ENCODE measurements around the gene SOX8. TPM values are rescaled to one million over a fixed set of nuclear protein-coding genes. Genes with fewer than 3 reads are reported as not detected.

SOX8 gene
- total RNA-seq, 1 experiment from 2014 or later: 1.4 TPM

DNA sequence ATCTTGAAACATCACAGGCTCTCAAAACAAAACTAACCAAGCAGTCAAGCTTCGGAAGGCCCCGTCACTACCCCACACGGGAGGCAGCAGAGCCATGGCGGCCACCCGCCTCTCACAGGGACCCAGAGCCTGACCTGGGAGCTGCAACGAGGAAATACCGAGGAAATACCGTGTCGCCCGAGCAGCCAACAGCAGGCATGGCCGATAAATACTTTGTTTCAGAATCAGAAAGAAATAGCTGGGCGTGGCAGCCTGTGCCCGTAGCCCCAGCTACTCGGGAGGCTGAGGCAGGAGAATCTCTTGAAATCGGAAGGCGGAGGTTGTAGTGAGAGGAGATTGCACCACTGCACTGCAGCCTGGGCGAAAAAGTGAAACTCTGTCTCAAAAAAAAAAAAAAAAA, 17.7 kb upstream of the SOX8 start:
- H3K9me3 ChIP-seq (ENCODE audit: low read depth, low read length, poor library complexity, severe bottlenecking): peaks cover 5% of the 10 kb centered on the region
- TF ChIP-seq, protein P1, sequence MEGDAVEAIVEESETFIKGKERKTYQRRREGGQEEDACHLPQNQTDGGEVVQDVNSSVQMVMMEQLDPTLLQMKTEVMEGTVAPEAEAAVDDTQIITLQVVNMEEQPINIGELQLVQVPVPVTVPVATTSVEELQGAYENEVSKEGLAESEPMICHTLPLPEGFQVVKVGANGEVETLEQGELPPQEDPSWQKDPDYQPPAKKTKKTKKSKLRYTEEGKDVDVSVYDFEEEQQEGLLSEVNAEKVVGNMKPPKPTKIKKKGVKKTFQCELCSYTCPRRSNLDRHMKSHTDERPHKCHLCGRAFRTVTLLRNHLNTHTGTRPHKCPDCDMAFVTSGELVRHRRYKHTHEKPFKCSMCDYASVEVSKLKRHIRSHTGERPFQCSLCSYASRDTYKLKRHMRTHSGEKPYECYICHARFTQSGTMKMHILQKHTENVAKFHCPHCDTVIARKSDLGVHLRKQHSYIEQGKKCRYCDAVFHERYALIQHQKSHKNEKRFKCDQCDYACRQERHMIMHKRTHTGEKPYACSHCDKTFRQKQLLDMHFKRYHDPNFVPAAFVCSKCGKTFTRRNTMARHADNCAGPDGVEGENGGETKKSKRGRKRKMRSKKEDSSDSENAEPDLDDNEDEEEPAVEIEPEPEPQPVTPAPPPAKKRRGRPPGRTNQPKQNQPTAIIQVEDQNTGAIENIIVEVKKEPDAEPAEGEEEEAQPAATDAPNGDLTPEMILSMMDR (conservative IDR thresholded peaks at IDR 0.05; ENCODE audit: low read depth, low read length): no peak
- no peak for TF ChIP-seq EZH2 (IDR thresholded peaks at IDR 0.05; ENCODE audit: borderline replicate concordance, low read depth, low read length, poor library complexity, severe bottlenecking)
- H3K4me3 ChIP-seq (ENCODE audit: low read depth, low read length, poor library complexity, severe bottlenecking): no peak overlapping the region
- no TSS peak for BruUV-seq (replicated peaks)
- no peak overlapping the region for H3K27ac ChIP-seq (ENCODE audit: low read depth, low read length, poor library complexity, severe bottlenecking)
- H3K4me1 ChIP-seq (ENCODE audit: insufficient read depth, low read length, poor library complexity, severe bottlenecking): peaks cover under 1% of the 10 kb centered on the region
- H3K27me3 ChIP-seq (replicated peaks; ENCODE audit: insufficient read depth, low read depth, low read length, poor library complexity): no peaks in the 10 kb centered on the region
- ChIA-PET POLR2A (ENCODE audit: low non-redundant PET) (no interaction called here), CTCF (interaction anchor here (0.7 kb wide), 2 partner anchors 86 to 93 kb away, joined by 3 to 11 read pairs; no protein-coding TSS in a partner anchor)
- peaks cover 6% of the 10 kb centered on the region for H3K36me3 ChIP-seq (ENCODE audit: insufficient read depth, low read length, poor library complexity, severe bottlenecking)
- intact Hi-C loops (cut with micrococcal nuclease; ENCODE audit: unreplicated experiment): no loop called here
- no peak for DNase-seq (ENCODE audit: low spot score)

GRCh38 chr16:964356-965035, 17.1 kb upstream of the SOX8 start:
- H3K4me3 ChIP-seq (ENCODE audit: low read depth, low read length, poor library complexity, severe bottlenecking): no peak overlapping the region
- no peak for DNase-seq (ENCODE audit: low spot score)
- peaks cover 5% of the 10 kb centered on the region for H3K9me3 ChIP-seq (ENCODE audit: low read depth, low read length, poor library complexity, severe bottlenecking)
- H3K36me3 ChIP-seq (ENCODE audit: insufficient read depth, low read length, poor library complexity, severe bottlenecking): peaks cover 6% of the 10 kb centered on the region
- no TSS peak for BruUV-seq (replicated peaks)
- no peaks in the 10 kb centered on the region for H3K27me3 ChIP-seq (replicated peaks; ENCODE audit: insufficient read depth, low read depth, low read length, poor library complexity)
- CTCF ChIA-PET: interaction anchor here (0.7 kb wide), 2 partner anchors 86 to 93 kb away, joined by 3 to 11 read pairs; no protein-coding TSS in a partner anchor
- no peak for TF ChIP-seq EZH2 (IDR thresholded peaks at IDR 0.05; ENCODE audit: borderline replicate concordance, low read depth, low read length, poor library complexity, severe bottlenecking)
- TF ChIP-seq, protein P1 (conservative IDR thresholded peaks at IDR 0.05; ENCODE audit: low read depth, low read length): no peak
- POLR2A ChIA-PET (ENCODE audit: low non-redundant PET): no interaction called here
- intact Hi-C loops (cut with micrococcal nuclease; ENCODE audit: unreplicated experiment): no loop called here
- H3K4me1 ChIP-seq (ENCODE audit: insufficient read depth, low read length, poor library complexity, severe bottlenecking): peaks cover 6% of the 10 kb centered on the region
- no peak overlapping the region for H3K27ac ChIP-seq (ENCODE audit: low read depth, low read length, poor library complexity, severe bottlenecking)

- intact Hi-C loops (cut with micrococcal nuclease; ENCODE audit: unreplicated experiment): no loop called here
- DNase-seq (ENCODE audit: low spot score): no peak
- Histone ChIP-seq H3K36me3 (ENCODE audit: insufficient read depth, low read length, poor library complexity, severe bottlenecking) (peaks cover 6% of the 10 kb centered on the region), H3K9me3 (ENCODE audit: low read depth, low read length, poor library complexity, severe bottlenecking) (peaks cover 5% of the 10 kb centered on the region), H3K27ac (ENCODE audit: low read depth, low read length, poor library complexity, severe bottlenecking) (no peak overlapping the region), H3K4me3 (ENCODE audit: low read depth, low read length, poor library complexity, severe bottlenecking) (no peak overlapping the region), H3K4me1 (ENCODE audit: insufficient read depth, low read length, poor library complexity, severe bottlenecking) (peaks cover 11% of the 10 kb centered on the region), H3K27me3 (replicated peaks; ENCODE audit: insufficient read depth, low read depth, low read length, poor library complexity) (no peaks in the 10 kb centered on the region)
- no TSS peak for BruUV-seq (replicated peaks)
- POLR2A ChIA-PET (ENCODE audit: low non-redundant PET): no interaction called here
- no peak for TF ChIP-seq EZH2 (IDR thresholded peaks at IDR 0.05; ENCODE audit: borderline replicate concordance, low read depth, low read length, poor library complexity, severe bottlenecking)
- TF ChIP-seq, protein P1 (conservative IDR thresholded peaks at IDR 0.05; ENCODE audit: low read depth, low read length): no peak
- CTCF ChIA-PET: no interaction called here
These were observed 16.6 kb upstream of the SOX8 start for GRCh38 chr16:965036-965395.
